PC-3 (cell line): Measurements from ENCODE around the gene NDC80.

Experiments used
- CTCF ChIP-seq: fragments of 300-600 bp; sonication (generic); conservative IDR thresholded peaks from 2 replicates; pipeline ENCODE4 v1.5.1; 2017; ENCODE audit warnings: antibody characterized with exemption, low read depth, mild to moderate bottlenecking, low read length
- EZH2 ChIP-seq: fragments of 300-600 bp; sonication (generic); IDR thresholded peaks from one replicate; pipeline ENCODE4 v1.6.1; 2017; ENCODE audit warnings: antibody characterized with exemption, mild to moderate bottlenecking, low read length; ENCODE audit not compliant: unreplicated experiment
- EZH2phosphoT487 ChIP-seq: fragments of 300-600 bp; sonication (generic); IDR thresholded peaks from 2 replicates; pipeline ENCODE4 v1.6.1; 2018; ENCODE audit warnings: mild to moderate bottlenecking, antibody characterized with exemption, low read length, borderline replicate concordance

GRCh38 chr18:2536493-2536892 lies 34.9 kb upstream of the NDC80 start:
- TF ChIP-seq CTCF (no peak), EZH2 (no peak), EZH2phosphoT487 (no peak)
